SH-SY5Y (cell line): Measurements from ENCODE around the gene DCANP1.

ENCODE experiments used
- GATA2 ChIP-seq: IDR thresholded peaks from 2 replicates; pipeline ENCODE4 v1.6.1; 2011; ENCODE audit warnings: mild to moderate bottlenecking, low read depth, low read length
- GATA3 ChIP-seq: IDR thresholded peaks from 2 replicates; pipeline ENCODE4 v1.6.1; 2011; ENCODE audit warnings: low read depth, mild to moderate bottlenecking, low read length, moderate library complexity

DCANP1 gene

DNA sequence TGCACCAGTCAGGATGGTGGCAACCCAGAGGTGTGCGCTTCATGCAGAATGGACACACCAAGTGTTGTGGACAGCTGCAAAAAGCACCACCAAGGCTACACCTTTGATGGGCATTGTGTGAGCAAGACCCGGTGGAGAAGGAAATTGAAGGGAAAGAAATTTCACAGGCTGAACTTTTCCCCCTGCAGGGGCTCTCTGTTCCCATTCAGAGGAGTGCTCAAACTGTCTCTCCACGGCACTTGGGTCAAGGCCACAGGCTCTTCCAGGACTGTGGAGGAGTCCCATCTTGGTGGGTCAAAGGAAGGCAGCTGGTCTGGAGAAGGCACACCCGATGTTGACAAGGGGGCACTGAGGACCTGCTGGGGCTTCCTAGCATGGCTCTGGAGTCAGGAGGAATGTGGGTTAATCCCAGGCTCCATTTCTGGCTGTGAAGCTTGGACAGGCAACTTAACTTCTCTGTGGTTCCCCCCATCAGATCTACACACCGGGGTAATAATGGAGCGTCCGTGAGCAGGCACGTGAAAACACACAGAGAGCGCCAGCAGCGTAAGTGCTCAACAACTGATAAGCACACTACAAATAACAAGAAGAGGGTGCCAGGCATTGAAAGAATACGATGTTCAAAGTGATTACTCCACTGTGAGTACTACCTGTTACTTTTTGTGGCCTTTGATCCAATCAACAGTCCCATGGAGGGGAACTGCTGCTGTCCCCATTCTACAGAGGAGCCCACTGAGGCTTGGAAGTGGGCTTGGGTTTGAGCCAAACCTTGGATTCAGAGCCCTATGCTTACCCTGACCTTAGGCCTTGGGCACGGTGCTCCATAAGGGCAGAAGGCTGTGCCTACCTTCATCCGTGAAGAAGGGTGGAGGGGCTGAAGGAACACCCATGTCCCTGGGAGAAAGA is 39.2 kb upstream of the DCANP1 start:
- no peak for TF ChIP-seq GATA3
- no peak for TF ChIP-seq GATA2

DNA sequence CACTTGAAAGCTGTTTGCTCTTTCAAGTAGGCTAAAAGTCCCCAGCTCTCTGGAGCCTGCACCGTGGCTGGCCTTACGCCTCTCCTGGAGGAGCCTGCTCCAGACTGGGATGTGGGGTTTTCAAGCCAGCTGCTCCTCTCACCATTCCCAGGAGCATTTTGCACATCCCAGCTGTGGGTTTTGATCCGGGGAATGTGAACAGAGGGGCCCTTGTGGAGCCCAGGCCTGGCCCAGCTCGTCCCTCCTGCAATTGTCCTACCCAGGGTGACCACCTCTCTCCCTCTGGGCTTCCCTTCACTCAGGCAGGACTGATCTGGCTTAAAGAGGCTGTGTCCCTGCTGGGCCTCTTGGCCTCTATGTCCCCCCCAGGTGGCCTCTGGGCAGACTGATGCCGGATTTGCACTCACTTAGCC is 37.5 kb upstream of the DCANP1 start:
- TF ChIP-seq GATA3 (no peak), GATA2 (no peak)

DNA sequence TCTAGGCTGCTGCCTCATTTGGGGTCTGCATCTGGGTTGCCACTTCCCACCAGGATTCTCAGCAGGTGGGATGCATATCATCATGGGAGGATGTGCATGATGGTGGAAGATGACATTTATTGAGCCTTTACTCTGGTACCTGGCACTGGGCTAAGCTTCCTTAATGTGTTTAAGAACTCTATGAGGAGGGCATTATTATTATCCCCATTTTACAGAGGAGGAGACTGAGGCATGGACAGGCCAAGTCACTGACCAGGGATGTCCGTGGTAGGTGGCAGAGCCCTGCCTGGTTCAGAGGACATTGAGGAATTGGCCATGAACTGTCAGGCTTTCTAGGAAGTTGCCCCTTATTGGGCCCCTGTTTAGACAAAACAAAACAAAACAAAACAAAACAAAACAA is 36.1 kb upstream of the DCANP1 start:
- TF ChIP-seq GATA3: no peak

DNA sequence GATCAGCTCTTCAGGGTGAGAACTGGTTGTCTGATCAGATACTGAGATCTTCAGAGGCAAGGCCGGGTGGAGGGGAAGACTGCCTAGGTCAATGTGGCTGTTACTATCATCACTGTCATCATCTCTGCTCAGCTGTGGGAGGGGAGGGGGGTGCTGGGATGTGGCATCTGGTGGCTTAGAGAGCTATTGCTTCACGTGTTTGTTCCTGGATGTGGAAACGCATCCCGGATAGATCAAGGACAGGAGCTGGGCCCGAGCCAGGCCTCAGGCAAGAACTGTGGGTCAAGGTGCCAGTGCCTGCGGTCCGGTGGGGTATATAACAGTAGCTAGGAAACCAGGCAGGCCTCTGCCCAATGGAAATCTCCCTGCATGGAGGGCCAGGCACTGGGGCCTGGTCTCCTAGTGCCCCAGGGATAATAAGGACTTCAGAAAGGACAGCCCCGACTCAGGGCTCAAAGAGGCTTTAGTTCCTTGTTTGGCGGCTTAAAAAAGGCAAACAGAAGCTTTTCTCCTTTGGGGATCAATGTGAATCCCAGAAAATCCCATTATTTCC is 35.3 kb upstream of the DCANP1 start:
- no peak for TF ChIP-seq GATA3
- peak; percentile 75 for TF ChIP-seq GATA2

DNA sequence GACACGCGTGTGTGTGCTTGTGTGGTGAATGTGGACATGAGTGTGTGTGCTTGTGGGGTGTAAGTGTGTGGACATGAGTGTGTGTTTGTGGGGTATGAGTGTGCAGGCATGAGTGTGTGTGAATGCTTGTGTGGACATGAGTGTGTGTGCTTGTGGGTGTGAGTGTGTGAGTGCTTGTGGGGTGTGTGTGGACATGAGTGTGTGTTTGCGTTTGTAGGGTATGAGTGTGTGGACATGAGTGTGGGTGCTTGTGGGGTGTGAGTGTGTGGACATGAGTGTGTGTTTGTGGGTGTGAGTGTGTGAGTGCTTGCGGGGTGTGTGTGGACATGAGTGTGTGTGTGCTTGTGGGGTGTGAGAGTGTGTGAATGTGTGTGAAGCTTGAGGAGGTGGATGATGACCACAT is 34.8 kb upstream of the DCANP1 start:
- TF ChIP-seq GATA3: no peak
- no peak for TF ChIP-seq GATA2

DNA sequence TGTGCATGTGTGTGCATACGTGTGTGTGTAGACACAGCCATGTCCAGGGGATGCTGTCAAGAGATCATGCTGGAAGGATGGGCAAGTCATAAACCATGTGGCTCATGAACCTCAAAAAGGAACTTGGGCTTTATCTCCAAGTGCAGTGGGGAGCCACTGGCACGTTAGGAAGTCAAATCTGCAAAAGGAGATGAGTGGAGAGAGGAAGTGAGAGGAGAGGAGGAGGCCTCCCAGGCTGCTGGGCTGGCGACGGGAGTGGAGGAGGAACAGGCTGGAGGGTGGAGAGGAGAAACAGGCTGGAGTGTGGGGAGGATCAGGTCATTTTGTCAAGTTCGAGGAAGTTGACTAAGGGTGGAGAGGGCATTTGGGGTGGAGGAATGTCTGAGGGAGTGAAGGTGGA is 34.2 kb upstream of the DCANP1 start:
- TF ChIP-seq GATA2 (no peak), GATA3 (no peak)

DNA sequence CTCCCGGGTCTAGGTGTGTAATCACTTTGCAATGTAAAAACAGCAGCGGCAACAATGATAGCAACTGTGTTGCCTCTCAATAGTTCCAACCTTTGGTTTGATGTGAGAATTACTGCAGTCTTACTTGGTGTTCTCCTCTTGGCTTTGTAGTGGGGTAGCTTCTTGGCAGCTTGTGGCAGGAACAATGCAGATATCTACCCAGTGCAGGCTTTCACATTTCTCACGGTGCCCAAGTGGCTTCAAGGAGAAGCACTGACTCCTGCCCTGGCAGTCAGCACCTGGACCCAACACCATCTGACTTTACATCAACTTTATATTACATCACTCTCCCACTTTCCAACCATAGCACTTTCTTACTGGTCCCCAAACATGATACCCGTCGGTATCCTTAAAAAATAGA is 33.4 kb upstream of the DCANP1 start:
- TF ChIP-seq GATA3: no peak
- TF ChIP-seq GATA2: no peak

DNA sequence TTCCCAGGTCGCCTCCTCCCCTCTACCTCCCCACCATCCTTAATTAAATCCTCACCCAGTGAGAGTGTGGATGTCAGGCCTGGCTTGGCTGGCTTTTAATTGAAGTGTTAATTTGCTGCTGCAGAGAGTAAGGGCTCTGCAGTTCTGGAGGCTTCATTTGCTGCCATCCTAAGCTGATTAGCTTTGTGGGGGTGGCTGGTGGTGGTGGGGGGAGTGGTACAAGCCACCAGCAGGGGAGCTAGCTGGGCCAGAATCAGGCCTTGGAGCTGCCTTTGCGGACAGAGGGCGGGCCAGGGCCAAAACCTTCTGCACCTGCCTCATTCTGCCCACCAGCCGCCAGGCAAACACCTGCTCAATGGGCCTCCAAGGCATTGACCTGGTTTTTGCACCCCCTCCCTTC is 31.8 kb upstream of the DCANP1 start:
- TF ChIP-seq GATA2 (no peak), GATA3 (no peak)

DNA sequence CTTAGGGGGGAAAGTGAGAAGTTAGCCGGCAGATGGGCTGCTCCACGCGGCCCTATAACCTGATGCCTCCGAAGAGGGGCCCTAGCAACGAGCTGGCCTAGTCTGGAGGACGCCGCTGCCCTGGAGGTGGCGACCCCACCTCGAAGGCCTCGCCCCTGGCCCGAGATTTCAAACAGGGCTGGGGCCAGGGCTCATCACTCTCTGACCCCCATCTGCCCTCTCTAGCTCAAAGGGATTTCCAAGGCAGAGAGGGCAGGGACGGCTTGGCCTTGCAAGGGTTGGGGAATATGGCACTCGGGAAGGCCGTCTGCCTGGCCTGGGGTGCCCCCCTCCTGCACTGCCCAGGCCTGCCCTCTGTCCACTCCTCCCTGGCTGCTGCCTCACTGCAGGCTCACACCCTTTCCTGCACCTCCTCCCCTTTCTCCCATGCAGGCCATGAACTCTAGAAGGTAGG is 30.5 kb upstream of the DCANP1 start:
- no peak for TF ChIP-seq GATA2
- TF ChIP-seq GATA3: no peak

DNA sequence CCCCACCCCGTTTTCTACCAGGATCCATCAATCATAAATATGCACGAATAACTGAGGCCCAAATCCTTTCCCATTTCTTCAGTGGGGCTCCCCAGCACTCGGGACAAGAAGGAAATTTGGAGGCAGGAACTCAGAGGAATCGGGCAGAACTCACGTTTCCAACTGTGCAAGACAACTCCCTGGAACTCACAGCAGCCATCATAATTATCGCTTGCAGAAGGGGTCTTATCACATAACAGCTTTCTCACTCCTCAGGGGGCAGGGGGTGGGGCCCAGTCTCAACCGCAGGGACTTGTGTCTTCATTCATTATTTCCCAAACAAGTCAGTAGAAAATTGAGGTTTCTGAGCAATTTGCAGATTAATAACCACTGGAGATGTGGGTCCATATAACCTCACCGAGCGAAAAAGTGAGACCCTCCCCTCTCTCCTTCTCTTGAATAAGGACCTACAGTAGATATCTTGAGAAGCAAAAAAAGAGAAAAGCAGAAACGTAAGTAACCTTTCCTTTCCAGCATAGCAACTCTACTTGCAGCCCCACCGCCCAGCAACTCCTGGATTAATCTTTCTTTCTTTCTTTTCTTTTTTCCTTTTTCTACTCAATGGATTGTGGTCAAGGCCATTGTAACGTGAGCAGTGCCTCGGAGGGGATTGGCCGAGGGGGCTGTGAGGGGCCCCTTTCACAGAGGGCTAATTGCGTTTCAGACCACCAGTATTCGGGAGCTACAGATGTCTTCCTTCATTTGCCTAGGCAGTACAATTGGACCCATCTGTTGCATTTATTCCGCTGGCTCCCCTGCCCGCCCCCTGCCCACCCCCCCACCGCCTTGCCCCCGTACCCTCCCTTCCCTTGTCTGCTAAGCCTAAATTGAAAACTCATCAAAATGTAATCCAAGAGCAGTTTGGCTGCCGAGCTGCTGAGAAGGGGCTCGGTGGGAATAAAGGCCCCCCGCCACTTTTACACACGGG is 29.8 kb upstream of the DCANP1 start:
- no peak for TF ChIP-seq GATA2
- no peak for TF ChIP-seq GATA3

DNA sequence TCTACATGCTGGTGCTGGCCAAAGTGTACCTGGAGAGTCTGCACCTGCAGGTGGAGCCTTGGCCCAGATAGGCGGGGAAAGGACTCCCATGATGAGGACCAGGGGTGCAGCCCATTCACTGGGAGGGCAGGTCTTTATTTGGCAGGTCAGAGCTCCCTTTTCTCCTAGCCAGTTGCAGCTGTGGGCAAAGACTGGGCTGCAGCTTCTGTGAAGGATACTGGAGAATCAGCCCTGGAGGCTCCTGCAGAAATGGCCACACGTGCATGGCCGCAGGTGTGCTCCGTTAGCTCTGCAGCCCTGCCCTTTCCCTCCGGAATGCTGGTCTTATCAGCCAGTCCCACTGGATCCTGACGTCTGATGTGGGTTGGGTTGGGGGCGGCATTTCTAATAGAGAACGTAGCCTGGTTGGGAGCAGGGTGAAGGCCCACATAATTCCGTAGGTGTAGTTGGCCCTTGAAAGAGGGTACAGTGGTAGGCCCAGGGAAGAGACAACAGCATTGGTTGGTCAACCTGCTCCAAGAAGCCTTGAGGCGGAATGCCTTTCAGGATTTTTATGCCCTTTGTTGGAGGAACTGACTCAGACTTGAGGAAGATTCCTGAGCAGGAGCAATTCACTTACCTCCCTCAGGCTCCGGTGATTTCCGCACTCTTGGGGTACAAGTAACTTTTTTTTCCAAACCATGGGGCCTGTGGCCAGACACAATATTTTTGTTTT is 27.0 kb upstream of the DCANP1 start:
- TF ChIP-seq GATA3 (no peak), GATA2 (no peak)

DNA sequence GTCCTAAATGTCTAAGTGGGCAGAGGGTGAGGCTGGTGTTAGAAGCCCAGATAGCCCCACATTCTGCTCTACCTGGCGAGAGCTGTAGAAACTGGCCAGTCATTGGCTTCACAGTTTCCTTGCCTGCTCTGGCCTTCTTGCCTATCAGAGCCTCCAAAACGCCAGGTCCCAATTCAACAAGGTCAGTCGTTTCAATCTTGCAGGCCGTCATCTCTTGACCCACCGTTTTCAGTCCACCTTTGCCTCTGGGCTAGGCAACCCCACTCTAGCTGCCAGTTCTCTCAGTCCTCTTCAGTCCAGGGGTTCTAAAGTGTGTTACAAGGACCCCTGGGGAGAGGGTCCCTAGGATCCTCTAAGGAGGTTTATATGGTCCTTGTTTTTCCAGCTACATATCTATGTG is 25.0 kb upstream of the DCANP1 start:
- TF ChIP-seq GATA3 (no peak), GATA2 (no peak)

DNA sequence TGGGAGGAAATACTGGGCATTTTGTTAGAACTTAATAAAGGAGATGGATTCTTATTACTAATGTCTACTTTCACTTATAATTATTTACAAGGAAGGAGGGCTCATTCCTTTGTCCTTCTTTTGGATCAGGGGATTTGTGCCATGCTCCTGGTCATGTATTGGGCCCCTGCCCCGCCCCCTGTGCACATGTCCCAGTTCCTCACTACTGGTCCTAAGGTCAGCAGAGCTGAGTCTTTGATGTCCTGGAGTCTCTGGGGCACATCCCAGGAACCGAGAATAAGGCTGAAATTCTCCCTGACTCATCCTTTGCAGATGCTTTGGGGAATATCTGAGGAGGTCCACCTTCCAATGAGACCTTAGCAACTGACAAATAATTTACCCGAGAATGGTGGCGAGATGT is 24.6 kb upstream of the DCANP1 start:
- no peak for TF ChIP-seq GATA2
- no peak for TF ChIP-seq GATA3

DNA sequence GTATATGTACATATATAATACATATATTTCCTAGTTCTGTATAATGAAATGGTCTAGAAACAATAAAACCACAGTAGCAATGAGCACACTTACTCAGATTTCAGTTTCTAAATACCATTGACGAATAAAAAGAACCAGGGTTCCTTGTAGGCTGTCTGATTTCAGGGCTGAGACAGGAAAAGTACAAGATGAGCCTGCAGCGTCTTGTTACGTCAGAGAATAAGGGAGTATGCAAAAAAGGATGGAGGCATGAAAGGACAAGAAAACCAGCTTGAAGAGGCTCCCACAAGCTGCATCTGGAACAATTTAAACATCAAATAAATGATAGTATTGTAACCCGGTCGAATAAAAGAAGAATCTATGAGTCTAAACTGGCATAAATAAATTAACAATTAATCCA is 22.8 kb upstream of the DCANP1 start:
- TF ChIP-seq GATA3 (no peak), GATA2 (no peak)
